ENCODE measurements around the gene USB1.
A peak's percentile ranks its signal among the peaks of the same experiment; 100 is the strongest.

GRCh38 chr16:58020628-58021521, 19.7 kb downstream of the USB1 start:
- TF ChIP-seq, protein P1, sequence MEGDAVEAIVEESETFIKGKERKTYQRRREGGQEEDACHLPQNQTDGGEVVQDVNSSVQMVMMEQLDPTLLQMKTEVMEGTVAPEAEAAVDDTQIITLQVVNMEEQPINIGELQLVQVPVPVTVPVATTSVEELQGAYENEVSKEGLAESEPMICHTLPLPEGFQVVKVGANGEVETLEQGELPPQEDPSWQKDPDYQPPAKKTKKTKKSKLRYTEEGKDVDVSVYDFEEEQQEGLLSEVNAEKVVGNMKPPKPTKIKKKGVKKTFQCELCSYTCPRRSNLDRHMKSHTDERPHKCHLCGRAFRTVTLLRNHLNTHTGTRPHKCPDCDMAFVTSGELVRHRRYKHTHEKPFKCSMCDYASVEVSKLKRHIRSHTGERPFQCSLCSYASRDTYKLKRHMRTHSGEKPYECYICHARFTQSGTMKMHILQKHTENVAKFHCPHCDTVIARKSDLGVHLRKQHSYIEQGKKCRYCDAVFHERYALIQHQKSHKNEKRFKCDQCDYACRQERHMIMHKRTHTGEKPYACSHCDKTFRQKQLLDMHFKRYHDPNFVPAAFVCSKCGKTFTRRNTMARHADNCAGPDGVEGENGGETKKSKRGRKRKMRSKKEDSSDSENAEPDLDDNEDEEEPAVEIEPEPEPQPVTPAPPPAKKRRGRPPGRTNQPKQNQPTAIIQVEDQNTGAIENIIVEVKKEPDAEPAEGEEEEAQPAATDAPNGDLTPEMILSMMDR (IDR thresholded peaks at IDR 0.05): peak; percentile 53 to 70 (median 64)
- TF ChIP-seq POLR2A (IDR thresholded peaks at IDR 0.05): no peak
